Adipocyte (in vitro differentiated cells): Measurements from ENCODE around the gene IL4R.
"Not testable (repeated sequence)": the region's sequence is repeated elsewhere in the genome, so short reads cannot be mapped to it uniquely, and the experiment has no call there.

Experiments
- DNase-seq: peaks from one replicate; pipeline ENCODE4 v3.0.0-alpha.2; 2015; ENCODE audit warnings: low read depth
- H3K27me3 ChIP-seq: replicated peaks from 2 replicates; pipeline ENCODE4 v1.7.0; 2013; ENCODE audit warnings: mild to moderate bottlenecking, low read length, moderate library complexity; ENCODE audit not compliant: control insufficient read depth, insufficient read depth
- H3K36me3 ChIP-seq: 2 replicates; pipeline ENCODE4 v1.7.0; 2013; ENCODE audit warnings: low read length, mild to moderate bottlenecking, moderate library complexity; ENCODE audit not compliant: control insufficient read depth, insufficient read depth, severe bottlenecking
- H3K4me1 ChIP-seq: 2 replicates; pipeline ENCODE4 v1.7.0; 2013; ENCODE audit warnings: mild to moderate bottlenecking, low read length, moderate library complexity; ENCODE audit not compliant: control insufficient read depth, insufficient read depth
- H3K4me3 ChIP-seq: 2 replicates; pipeline ENCODE4 v1.7.0; 2013; ENCODE audit warnings: mild to moderate bottlenecking, low read length, moderate library complexity
- H3K9ac ChIP-seq: 2 replicates; pipeline ENCODE4 v1.7.0; 2013; ENCODE audit warnings: mild to moderate bottlenecking, low read length, moderate library complexity
- H3K9me3 ChIP-seq: 2 replicates; pipeline ENCODE4 v1.7.0; 2013; ENCODE audit warnings: mild to moderate bottlenecking, low read length, moderate library complexity; ENCODE audit not compliant: control insufficient read depth

Gene IL4R

DNA sequence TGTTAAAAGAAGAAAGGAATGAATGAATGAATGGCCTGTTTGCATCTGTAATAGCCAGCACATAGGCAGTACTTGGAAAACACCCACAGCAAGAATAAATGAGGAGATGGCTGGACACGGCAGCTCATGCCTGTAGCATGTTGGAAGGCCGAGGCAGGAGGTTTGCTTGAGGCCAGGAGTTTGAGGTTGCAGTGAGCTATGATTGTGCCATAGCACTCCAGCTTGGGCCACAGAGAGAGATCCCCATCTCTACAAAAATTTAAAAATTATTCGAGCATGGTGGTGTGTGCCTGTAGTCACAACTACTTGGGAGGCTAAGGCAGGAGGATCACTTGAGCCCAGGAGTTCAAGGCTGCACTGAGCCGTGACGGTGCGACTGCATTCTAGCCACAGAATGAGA is 12.5 kb downstream of the IL4R start:
- Histone ChIP-seq H3K36me3 (no peaks in the 10 kb centered on the region), H3K27me3 (no peaks in the 10 kb centered on the region), H3K9ac (no peak overlapping the region), H3K9me3 (no peaks in the 10 kb centered on the region), H3K4me3 (peak overlapping the region; percentile 48), H3K4me1 (peaks cover 41% of the 10 kb centered on the region)
- DNase-seq = no peak

DNA sequence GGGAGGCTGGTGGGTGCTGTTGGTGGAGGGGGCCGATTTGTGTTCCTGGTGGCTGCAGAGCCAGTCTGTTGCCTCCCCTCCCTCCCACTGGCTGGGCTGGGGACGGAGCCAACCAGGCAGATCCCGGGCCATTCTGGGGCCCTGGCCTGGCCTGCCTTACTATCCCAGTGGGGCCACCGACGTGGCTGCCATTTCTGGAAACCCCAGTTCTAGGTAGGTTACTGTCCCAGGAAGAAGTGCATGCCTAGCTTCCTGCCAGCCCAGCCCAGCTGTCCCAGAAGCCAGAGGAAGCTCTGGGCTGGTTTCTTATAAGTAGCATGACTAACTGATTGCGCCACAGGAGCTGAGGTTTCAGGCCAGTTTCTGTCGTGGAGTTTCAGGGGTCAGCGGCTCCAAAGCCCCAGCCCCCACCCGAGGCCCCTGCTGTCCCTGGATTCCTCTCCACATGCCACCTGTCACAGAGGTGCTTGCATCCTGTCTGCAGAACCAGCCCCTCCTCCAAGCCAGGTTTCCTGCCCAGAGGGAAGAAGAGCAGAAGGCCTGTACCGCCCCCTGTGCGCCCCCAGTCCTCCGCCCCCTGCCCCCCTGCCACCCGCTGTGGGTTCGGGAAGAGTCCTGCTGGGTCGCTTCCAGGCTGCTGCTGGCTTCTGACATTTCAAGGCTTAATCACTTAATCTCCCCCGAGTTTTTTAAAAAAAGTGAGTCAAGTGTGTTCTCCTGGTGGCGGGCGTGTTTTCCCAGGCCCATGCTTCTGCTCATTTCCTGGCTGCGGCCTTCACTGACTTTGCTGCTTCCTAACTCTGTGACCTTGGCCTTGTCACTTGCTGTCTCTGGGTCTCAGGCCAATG is 13.2 kb downstream of the IL4R start:
- Histone ChIP-seq H3K4me3 (peak overlapping the region; percentile 48), H3K9ac (peak overlapping the region; percentile 50), H3K9me3 (no peaks in the 10 kb centered on the region), H3K4me1 (peaks cover 37% of the 10 kb centered on the region), H3K36me3 (no peaks in the 10 kb centered on the region), H3K27me3 (no peaks in the 10 kb centered on the region)
- DNase-seq = peak; percentile 96

DNA sequence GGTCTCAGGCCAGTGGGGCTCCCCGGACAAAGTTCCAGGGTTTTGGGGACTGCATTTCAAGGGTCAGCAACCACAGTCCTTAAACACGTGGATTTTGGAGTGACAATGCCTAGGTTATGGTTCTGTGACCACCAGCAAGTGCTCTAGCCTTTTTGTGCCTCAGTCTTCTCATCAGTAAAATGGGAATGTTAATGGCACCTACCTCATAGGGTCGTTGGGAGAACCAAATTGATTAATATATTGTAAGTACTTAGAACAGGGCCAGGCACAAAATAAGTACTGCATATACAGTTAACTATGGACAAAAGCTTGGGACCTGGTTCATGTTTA is 13.8 kb downstream of the IL4R start:
- H3K27me3 ChIP-seq = no peaks in the 10 kb centered on the region
- no peaks in the 10 kb centered on the region for H3K9me3 ChIP-seq
- peaks cover 36% of the 10 kb centered on the region for H3K4me1 ChIP-seq
- H3K4me3 ChIP-seq = no peak overlapping the region
- peak overlapping the region; percentile 39 for H3K9ac ChIP-seq
- no peak for DNase-seq
- H3K36me3 ChIP-seq = peaks cover 4% of the 10 kb centered on the region

- no peak for DNase-seq
- peaks cover 36% of the 10 kb centered on the region for H3K4me1 ChIP-seq
- no peaks in the 10 kb centered on the region for H3K27me3 ChIP-seq
- peaks cover 11% of the 10 kb centered on the region for H3K36me3 ChIP-seq
- H3K9ac ChIP-seq = no peak overlapping the region
- H3K9me3 ChIP-seq = no peaks in the 10 kb centered on the region
- no peak overlapping the region for H3K4me3 ChIP-seq
These were observed 15.2 kb downstream of the IL4R start for GRCh38 chr16:27328937-27329336.

- H3K27me3 ChIP-seq, H3K9ac ChIP-seq: not testable (repeated sequence)
These were observed 15.8 kb downstream of the IL4R start for GRCh38 chr16:27329376-27330079.

GRCh38 chr16:27330542-27330941 is 16.8 kb downstream of the IL4R start:
- peak; percentile 31 for DNase-seq
- peak overlapping the region; percentile 53 for H3K9ac ChIP-seq
- no peaks in the 10 kb centered on the region for H3K9me3 ChIP-seq
- H3K36me3 ChIP-seq = peaks cover 19% of the 10 kb centered on the region
- peaks cover 41% of the 10 kb centered on the region for H3K4me1 ChIP-seq
- no peaks in the 10 kb centered on the region for H3K27me3 ChIP-seq
- no peak overlapping the region for H3K4me3 ChIP-seq

More at GRCh38 chr16:27329376-27330079, 15.8 kb downstream of the IL4R start:
- not testable (repeated sequence) for DNase-seq, H3K4me3 ChIP-seq, H3K9me3 ChIP-seq
- Histone ChIP-seq H3K4me1 (peaks cover 36% of the 10 kb centered on the region), H3K36me3 (peaks cover 17% of the 10 kb centered on the region)

DNA sequence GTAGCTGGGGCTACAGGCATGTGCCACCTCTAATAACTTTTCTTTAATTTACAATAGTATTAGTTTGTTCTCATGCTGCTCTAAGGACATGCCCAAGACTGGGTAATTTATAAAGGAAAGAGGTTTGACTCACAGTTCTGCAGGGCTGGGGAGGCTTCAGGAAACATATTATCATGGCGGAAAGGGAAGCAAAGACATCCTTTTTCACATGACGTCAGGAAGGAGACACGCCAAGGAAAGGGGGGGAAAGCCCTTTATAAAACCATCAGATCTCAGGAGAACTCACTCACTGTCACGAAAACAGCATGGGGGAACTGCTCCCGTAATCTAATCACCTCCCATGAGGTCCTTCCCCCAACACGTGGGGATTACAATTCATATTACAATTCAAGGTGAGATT is 18.3 kb downstream of the IL4R start:
- no peak overlapping the region for H3K9ac ChIP-seq
- no peaks in the 10 kb centered on the region for H3K27me3 ChIP-seq
- no peak overlapping the region for H3K4me3 ChIP-seq
- peaks cover 19% of the 10 kb centered on the region for H3K36me3 ChIP-seq
- no peaks in the 10 kb centered on the region for H3K9me3 ChIP-seq
- H3K4me1 ChIP-seq = peaks cover 40% of the 10 kb centered on the region
- DNase-seq = no peak

- Histone ChIP-seq H3K36me3 (peaks cover 19% of the 10 kb centered on the region), H3K4me1 (peaks cover 31% of the 10 kb centered on the region), H3K9me3 (no peaks in the 10 kb centered on the region), H3K27me3 (no peaks in the 10 kb centered on the region), H3K9ac (no peak overlapping the region), H3K4me3 (no peak overlapping the region)
- no peak for DNase-seq
These were observed 19.3 kb downstream of the IL4R start for GRCh38 chr16:27333104-27333503.

DNA sequence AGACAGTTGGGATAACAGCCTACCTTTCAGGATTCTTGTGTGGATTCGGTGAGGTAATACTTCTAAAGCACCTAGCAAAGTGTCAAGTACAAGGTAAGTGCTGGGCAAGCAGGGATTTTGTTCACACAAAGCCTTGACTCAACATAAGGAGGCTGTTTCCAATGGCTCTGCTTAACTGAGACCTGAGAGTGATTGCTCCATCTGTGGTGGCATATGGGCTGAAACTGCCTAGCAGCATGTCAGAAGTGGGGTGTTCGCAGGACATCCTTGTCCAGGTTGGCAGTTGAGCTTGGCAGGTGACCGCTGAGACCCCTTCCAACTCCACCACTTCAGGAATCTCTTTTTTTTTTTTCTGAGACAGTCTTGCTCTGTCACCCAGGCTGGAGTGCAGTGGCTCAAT is 19.8 kb downstream of the IL4R start:
- no peak overlapping the region for H3K9ac ChIP-seq
- H3K4me1 ChIP-seq = peaks cover 28% of the 10 kb centered on the region
- peaks cover 19% of the 10 kb centered on the region for H3K36me3 ChIP-seq
- DNase-seq = no peak
- H3K4me3 ChIP-seq = no peak overlapping the region
- H3K27me3 ChIP-seq = no peaks in the 10 kb centered on the region
- no peaks in the 10 kb centered on the region for H3K9me3 ChIP-seq

DNA sequence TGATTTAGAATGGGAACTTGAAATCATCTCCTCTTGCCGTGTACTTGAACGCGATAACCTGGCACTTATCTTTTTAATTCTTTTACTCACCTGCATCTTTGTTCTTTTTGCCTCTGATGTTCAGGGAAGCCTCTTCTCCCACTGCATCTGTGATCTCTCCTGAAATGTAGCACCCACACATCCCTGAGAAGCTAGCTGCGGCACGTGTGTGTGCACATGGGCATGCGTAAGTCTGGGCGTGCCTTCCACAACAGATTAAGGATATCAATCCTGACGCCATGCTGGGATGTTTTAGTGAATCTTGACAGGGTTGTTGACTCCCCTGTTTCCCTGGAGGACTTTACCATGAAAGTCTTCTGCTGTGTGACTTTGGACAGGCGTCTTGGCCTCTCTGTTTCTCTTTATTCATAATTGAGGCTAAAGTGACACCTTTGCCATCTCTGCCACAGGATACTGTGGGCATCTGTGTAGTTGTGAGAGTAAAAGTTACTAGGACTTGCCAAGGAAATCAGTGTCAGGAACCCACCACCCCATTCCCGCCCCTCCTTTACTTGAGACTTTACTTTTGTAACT is 20.5 kb downstream of the IL4R start:
- Histone ChIP-seq H3K36me3 (peaks cover 19% of the 10 kb centered on the region), H3K9me3 (no peaks in the 10 kb centered on the region), H3K27me3 (no peaks in the 10 kb centered on the region), H3K4me1 (peaks cover 28% of the 10 kb centered on the region), H3K9ac (no peak overlapping the region), H3K4me3 (no peak overlapping the region)
- DNase-seq = no peak

GRCh38 chr16:27334838-27335237 is 21.1 kb downstream of the IL4R start:
- Histone ChIP-seq H3K9me3 (no peaks in the 10 kb centered on the region), H3K36me3 (peaks cover 20% of the 10 kb centered on the region), H3K4me1 (peaks cover 28% of the 10 kb centered on the region), H3K27me3 (no peaks in the 10 kb centered on the region), H3K9ac (no peak overlapping the region), H3K4me3 (no peak overlapping the region)
- DNase-seq = no peak
